GM12874 (cell line): ENCODE measurements around the gene M1AP.

ENCODE experiments used
- TF ChIP-seq, protein P1 (sequence below): IDR thresholded peaks from 2 replicates; pipeline ENCODE4 v1.5.1; 2011; ENCODE audit warnings: low read depth, mild to moderate bottlenecking, control low read depth, low read length, moderate library complexity; ENCODE audit not compliant: insufficient read depth

Gene M1AP

DNA sequence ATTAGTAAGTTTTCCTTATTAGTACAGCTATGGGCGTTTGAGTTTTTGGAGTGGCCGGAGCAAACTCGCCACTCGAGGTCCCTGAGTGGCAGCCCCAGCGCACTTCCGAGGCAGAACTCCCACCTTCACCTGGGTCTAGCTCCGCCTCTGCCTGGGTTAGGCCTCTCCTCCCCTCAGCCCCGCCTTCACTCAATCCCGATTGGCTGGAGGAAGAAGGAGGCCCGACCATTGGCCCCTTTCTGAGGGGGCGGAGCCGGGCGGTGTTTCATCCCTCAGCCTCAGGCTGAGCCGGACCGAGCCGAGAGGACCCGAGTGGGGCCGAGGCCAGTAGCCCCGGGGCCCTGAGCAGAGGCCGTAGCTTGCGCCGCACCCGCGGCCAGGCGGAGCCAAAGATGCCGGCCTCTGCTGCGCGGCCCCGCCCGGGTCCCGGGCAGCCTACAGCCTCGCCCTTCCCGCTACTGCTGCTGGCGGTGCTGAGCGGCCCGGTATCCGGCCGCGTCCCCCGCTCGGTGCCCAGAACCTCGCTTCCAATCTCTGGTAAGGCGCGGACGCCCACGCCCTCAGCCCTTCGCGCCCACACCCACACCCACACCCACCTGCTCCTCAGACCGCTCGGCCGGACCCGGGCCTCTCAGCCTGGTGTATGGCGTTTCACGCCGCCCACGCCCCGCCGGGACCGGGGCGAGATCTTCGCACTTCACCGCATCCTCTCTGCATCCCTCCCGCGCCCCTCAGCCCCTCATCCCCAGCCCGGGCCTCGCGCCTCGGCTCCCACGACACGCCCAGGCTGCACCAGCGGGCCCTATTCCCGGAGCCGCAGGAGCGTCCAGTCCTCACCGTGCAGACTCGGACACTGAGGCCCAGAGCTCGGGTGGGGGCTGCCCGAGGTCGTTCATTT, 6.1 kb upstream of the M1AP start, which contains the start of gene SEMA4F:
Gene SEMA4F, plus strand, starts transcription at position 263 of the 898 bp plus-strand sequence. Its CDS starts 130 bp downstream, at position 393.
- TF ChIP-seq, protein P1, sequence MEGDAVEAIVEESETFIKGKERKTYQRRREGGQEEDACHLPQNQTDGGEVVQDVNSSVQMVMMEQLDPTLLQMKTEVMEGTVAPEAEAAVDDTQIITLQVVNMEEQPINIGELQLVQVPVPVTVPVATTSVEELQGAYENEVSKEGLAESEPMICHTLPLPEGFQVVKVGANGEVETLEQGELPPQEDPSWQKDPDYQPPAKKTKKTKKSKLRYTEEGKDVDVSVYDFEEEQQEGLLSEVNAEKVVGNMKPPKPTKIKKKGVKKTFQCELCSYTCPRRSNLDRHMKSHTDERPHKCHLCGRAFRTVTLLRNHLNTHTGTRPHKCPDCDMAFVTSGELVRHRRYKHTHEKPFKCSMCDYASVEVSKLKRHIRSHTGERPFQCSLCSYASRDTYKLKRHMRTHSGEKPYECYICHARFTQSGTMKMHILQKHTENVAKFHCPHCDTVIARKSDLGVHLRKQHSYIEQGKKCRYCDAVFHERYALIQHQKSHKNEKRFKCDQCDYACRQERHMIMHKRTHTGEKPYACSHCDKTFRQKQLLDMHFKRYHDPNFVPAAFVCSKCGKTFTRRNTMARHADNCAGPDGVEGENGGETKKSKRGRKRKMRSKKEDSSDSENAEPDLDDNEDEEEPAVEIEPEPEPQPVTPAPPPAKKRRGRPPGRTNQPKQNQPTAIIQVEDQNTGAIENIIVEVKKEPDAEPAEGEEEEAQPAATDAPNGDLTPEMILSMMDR = no peak

DNA sequence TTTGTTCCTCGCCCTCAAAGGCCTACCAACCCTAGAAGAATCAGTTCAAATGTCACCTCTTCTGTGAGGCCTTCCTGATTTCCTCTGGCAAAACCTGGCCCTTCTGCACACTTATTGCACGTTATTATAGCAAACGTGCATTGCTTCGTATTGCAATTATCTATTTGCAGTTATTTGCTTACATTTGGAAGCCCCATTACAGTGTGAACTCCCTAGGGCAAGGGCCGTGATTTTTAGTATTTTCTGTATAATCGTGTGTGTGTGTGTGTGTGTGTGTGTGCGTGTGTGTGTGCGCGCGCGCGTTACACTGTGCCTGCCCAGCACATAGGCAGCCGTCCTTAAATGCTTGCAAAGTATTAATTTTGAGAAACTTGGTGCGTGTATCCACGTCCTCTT, 5.5 kb upstream of the M1AP start:
- TF ChIP-seq, protein P1 = no peak

DNA sequence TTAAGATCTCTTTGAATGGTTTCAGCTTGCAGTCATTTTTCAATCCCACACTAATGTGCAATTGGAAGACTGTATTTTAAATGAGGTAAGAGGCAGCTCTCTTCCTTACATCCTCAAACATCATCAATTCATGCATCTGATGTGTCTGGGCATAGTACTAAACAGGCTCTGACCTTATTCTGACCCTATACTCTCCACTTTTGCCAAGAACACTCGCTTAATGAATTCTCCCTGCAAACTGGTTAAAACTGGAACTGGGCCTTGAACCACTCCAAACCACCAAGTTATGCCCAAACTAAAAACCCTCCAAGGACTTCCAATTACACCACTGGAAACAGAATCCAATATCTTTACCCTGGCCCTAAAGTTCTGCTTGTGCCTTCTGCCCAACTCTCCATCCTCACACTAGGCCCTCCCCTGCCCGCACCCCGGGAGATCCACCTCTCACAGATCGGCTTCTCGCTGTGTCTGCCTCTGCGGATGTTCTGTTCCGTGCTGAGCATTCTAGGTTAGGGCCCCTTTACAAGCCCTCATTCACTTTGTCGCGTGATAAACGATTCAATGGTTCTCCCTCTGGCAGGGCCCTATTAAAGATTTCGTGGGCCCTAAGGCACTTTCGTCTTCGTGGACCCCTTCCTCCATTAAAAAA, 1.2 kb downstream of the M1AP start:
- TF ChIP-seq, protein P1 = no peak

DNA sequence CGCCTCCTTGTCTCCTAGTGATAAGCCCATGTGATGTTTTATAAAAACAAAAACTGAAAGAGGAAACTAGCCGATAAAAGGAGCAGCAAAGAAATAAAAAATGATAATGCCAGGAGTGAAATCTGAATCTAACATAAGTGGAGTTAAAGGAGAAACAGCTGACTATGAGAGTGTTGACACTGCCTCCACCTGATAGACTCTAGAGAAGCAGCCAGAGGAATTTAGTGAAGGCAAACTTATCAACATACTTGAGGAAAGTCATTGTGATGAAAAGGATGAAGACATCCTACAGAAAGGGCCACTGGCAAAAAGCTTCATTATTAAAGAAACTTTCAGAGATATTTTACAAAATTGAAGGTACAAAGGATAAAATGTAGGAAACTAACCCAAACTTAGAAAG, 1.9 kb downstream of the M1AP start:
- TF ChIP-seq, protein P1 = no peak

DNA sequence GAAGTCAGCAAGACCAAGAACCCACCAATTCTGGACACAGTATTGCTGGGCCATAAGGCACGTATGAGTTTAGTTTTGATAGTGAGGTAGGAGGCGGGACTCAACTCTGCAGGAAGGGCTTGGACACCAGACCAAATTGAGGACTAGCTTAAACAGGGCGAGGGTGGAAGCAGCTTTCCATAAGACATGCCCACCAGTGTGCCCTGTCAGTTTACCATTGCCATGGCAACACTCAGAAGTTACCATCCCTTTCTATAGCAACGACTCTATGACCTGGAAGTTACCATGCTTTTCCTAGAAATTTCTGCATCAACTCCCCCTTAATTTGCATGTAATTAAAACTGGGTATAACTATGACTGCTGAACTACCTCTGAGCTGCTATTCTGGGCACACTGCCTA, 2.8 kb downstream of the M1AP start:
- TF ChIP-seq, protein P1 = no peak

DNA sequence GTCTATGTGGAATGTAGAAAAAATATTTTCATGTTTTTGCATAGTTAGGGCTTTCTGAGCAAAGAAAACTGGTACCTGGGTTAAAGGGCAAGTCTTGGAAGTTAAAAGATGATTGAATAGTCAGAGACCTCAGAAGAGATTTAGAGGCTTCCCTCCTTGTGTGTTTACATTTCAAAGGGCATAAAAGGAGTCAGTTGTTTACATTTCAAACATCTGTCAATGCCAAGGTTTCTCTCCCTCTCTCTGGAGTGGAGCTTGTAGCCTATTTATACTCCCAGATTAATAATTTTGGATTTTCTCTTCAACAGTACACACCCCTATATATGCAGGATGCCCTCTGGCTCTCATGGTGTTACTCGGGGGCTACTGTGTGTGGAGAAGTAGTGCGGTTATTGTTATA, 8.6 kb downstream of the M1AP start:
- TF ChIP-seq, protein P1 = no peak

DNA sequence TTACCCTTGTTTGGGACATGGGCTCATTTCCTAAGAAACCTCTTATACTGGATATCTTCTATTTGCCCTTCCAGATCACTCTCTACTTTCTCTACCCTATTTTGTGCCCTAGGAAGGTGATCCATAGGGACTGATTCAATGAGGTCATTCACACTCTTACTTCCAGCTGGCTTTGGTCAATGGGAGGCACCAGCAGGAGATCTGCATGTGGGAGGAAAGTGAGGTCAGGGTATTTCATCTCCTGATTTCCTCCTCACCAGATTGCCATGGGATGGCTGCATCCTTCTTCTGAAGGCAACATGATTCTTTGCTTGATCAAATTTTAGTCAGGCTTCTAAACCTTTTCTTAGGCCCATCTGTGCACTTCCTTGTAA, 15.2 kb downstream of the M1AP start:
- TF ChIP-seq, protein P1 = no peak
